Glutamatergic neuron (in vitro differentiated cells): ENCODE data around the gene ACTRT3. TPM values are rescaled to one million over a fixed set of nuclear protein-coding genes. Genes with fewer than 3 reads are reported as not detected.

Source experiments
- DNase-seq: peaks from one replicate; pipeline ENCODE4 v3.0.0; 2022
- H3K27ac Mint-ChIP-seq: one replicate; pipeline ENCODE4 v1.8.0; 2020; ENCODE audit warnings: mild to moderate bottlenecking, mixed read lengths, inconsistent platforms; ENCODE audit not compliant: unreplicated experiment
- H3K27me3 Mint-ChIP-seq: one replicate; pipeline ENCODE4 v1.8.0; 2020; ENCODE audit warnings: mild to moderate bottlenecking, moderate library complexity, mixed read lengths, inconsistent platforms; ENCODE audit not compliant: unreplicated experiment
- H3K36me3 Mint-ChIP-seq: one replicate; pipeline ENCODE4 v1.8.0; 2020; ENCODE audit warnings: mild to moderate bottlenecking, mixed read lengths, inconsistent platforms; ENCODE audit not compliant: unreplicated experiment
- H3K4me1 Mint-ChIP-seq: one replicate; pipeline ENCODE4 v1.8.0; 2020; ENCODE audit warnings: mild to moderate bottlenecking, low read depth, mixed read lengths, inconsistent platforms; ENCODE audit not compliant: unreplicated experiment
- H3K4me3 Mint-ChIP-seq: one replicate; pipeline ENCODE4 v1.8.0; 2020; ENCODE audit warnings: mild to moderate bottlenecking, mixed read lengths, inconsistent platforms; ENCODE audit not compliant: unreplicated experiment
- H3K9me3 Mint-ChIP-seq: one replicate; pipeline ENCODE4 v1.8.0; 2020; ENCODE audit warnings: mild to moderate bottlenecking, moderate library complexity, mixed read lengths, inconsistent platforms; ENCODE audit not compliant: unreplicated experiment
- CTCF ChIP-seq: fragments of 200-600 bp; sonication (generic); IDR thresholded peaks from one replicate; pipeline ENCODE4 v1.5.0; 2021; ENCODE audit not compliant: partially characterized antibody, unreplicated experiment
- total RNA-seq: library from RNA; stranded (reverse); fragmentation: NEBNext Ultra II Directional; extraction: Animal tissue kit (Norgen Biotek cat#: 25700); gene quantifications from one replicate; pipeline ENCODE4 v1.2.1, GENCODE V29; 2021; ENCODE audit not compliant: unreplicated experiment

The ACTRT3 gene
- total RNA-seq, 1 donor from 2014 or later = 1.8 TPM

GRCh38 chr3:169804681-169805080 is 35.3 kb upstream of the ACTRT3 start:
- no peak for DNase-seq
- Mint-ChIP-seq H3K4me3 (no peak overlapping the region), H3K27ac (no peak overlapping the region), H3K4me1 (no peaks in the 10 kb centered on the region), H3K36me3 (no peaks in the 10 kb centered on the region), H3K9me3 (no peaks in the 10 kb centered on the region), H3K27me3 (no peaks in the 10 kb centered on the region)
- TF ChIP-seq CTCF = no peak

GRCh38 chr3:169792359-169792758 is 23.0 kb upstream of the ACTRT3 start:
- Mint-ChIP-seq H3K36me3 (no peaks in the 10 kb centered on the region), H3K27ac (no peak overlapping the region), H3K9me3 (no peaks in the 10 kb centered on the region), H3K4me1 (no peaks in the 10 kb centered on the region), H3K27me3 (no peaks in the 10 kb centered on the region), H3K4me3 (no peak overlapping the region)
- no peak for TF ChIP-seq CTCF
- DNase-seq = no peak

GRCh38 chr3:169790687-169791429 is 21.5 kb upstream of the ACTRT3 start:
- TF ChIP-seq CTCF = no peak
- H3K27ac Mint-ChIP-seq = no peak overlapping the region

GRCh38 chr3:169790219-169790618 is 20.9 kb upstream of the ACTRT3 start:
- H3K9me3 Mint-ChIP-seq = no peaks in the 10 kb centered on the region
- no peaks in the 10 kb centered on the region for H3K36me3 Mint-ChIP-seq
- no peak overlapping the region for H3K27ac Mint-ChIP-seq
- no peak for DNase-seq
- no peak for TF ChIP-seq CTCF
- H3K27me3 Mint-ChIP-seq = no peaks in the 10 kb centered on the region
- no peak overlapping the region for H3K4me3 Mint-ChIP-seq
- no peaks in the 10 kb centered on the region for H3K4me1 Mint-ChIP-seq

More at GRCh38 chr3:169790687-169791429, 21.5 kb upstream of the ACTRT3 start:
- Mint-ChIP-seq H3K9me3 (no peaks in the 10 kb centered on the region), H3K27me3 (no peaks in the 10 kb centered on the region), H3K36me3 (no peaks in the 10 kb centered on the region), H3K4me3 (no peak overlapping the region), H3K4me1 (no peaks in the 10 kb centered on the region)
- DNase-seq = no peak

- Mint-ChIP-seq H3K36me3 (no peaks in the 10 kb centered on the region), H3K4me1 (no peaks in the 10 kb centered on the region), H3K27me3 (no peaks in the 10 kb centered on the region), H3K4me3 (no peak overlapping the region), H3K27ac (no peak overlapping the region), H3K9me3 (no peaks in the 10 kb centered on the region)
- DNase-seq = no peak
- no peak for TF ChIP-seq CTCF
Observed at GRCh38 chr3:169787791-169788190, 18.4 kb upstream of the ACTRT3 start.
